HG02852 (cell line): ENCODE results near the gene ELOB.

Experiments
- ATAC-seq: cut with Tn5 transposase; IDR thresholded peaks from one replicate; pipeline ENCODE4 v1.9.1; 2021; ENCODE audit warnings: mild to moderate bottlenecking, moderate library complexity; ENCODE audit not compliant: unreplicated experiment

Gene ELOB

GRCh38 chr16:2777231-2777902 is at the start of gene ELOB:
ELOB (minus strand) TSS chr16:2777280; CDS start chr16:2777239, 41 bp downstream.
- peak; percentile 82 for ATAC-seq

GRCh38 chr16:2825906-2826305 is 48.8 kb upstream of the ELOB start:
- ATAC-seq, result no peak

- ATAC-seq, result no peak
Measured at GRCh38 chr16:2825049-2825742, 48.1 kb upstream of the ELOB start.

GRCh38 chr16:2824626-2825025 is 47.5 kb upstream of the ELOB start:
- no peak for ATAC-seq

GRCh38 chr16:2822496-2822895 is 45.4 kb upstream of the ELOB start:
- ATAC-seq, result no peak

- no peak for ATAC-seq
Measured at GRCh38 chr16:2822158-2822495, 45.0 kb upstream of the ELOB start.

- no peak for ATAC-seq
Measured at GRCh38 chr16:2821487-2822157, 44.5 kb upstream of the ELOB start.

- ATAC-seq, result no peak
Measured at GRCh38 chr16:2820836-2821486, 43.9 kb upstream of the ELOB start.

- no peak for ATAC-seq
Measured at GRCh38 chr16:2819939-2820835, 43.1 kb upstream of the ELOB start.

GRCh38 chr16:2819179-2819938 is 42.3 kb upstream of the ELOB start:
- no peak for ATAC-seq

GRCh38 chr16:2818272-2818876 is 41.3 kb upstream of the ELOB start:
- ATAC-seq, result no peak

GRCh38 chr16:2817340-2818271 is 40.5 kb upstream of the ELOB start:
- ATAC-seq, result no peak

GRCh38 chr16:2816751-2817339 is 39.8 kb upstream of the ELOB start, which contains the start of gene PRSS21:
PRSS21 (plus strand) TSS chr16:2817237; CDS start chr16:2817269, 32 bp downstream.
- no peak for ATAC-seq

GRCh38 chr16:2815299-2815771 is 38.3 kb upstream of the ELOB start:
- ATAC-seq, result no peak

- ATAC-seq, result no peak
Measured at GRCh38 chr16:2814551-2815298, 37.6 kb upstream of the ELOB start.

GRCh38 chr16:2813771-2814221 is 36.7 kb upstream of the ELOB start:
- ATAC-seq, result no peak
